Activated CD4-positive, alpha-beta memory T cell treated with anti-CD3 and anti-CD28 coated beads, Interleukin-2, amount 10 ng/mL, durations not matched to agents 7 days and 5 days (primary cell): Measurements from ENCODE around the gene ARGFX. TPM values are rescaled to one million over a fixed set of nuclear protein-coding genes. Genes with fewer than 3 reads are reported as not detected.

Experiments used
- total RNA-seq, 2 experiments: library from RNA; stranded (reverse); gene quantifications; one replicate each; pipeline ENCODE4 v1.2.3, GENCODE V29; 2021

The ARGFX gene
- total RNA-seq, 2 experiments from 2014 or later: not detected

Other genes with a start within 250 kb of the ARGFX start
- 10 to 100 TPM; 27.0 to 27.9 TPM for gene POLQ, start 22.0 kb upstream of the ARGFX start, total RNA-seq
- gene FBXO40, start 25.4 kb downstream of the ARGFX start, total RNA-seq: not detected
- gene HCLS1, start 93.0 kb downstream of the ARGFX start, total RNA-seq: 100 to 1,000 TPM; 380 to 382 TPM
- gene GOLGB1, start 181.8 kb downstream of the ARGFX start, total RNA-seq: 10 to 100 TPM; 33.6 to 37.8 TPM